IPS DF 6.9 (cell line): Measurements from ENCODE around the gene ACSF3.

Source experiments
- DNase-seq: peaks from one replicate; pipeline ENCODE4 v3.0.0-alpha.2; 2013; ENCODE audit warnings: low read depth, low spot score
- H3K27ac ChIP-seq: one replicate; pipeline ENCODE4 v1.5.1; 2013; ENCODE audit warnings: low read length, control low read depth
- H3K27me3 ChIP-seq: 2 replicates; pipeline ENCODE4 v1.6.1; 2013; ENCODE audit warnings: mild to moderate bottlenecking, low read length; ENCODE audit not compliant: control insufficient read depth, insufficient read depth
- H3K36me3 ChIP-seq: 2 replicates; pipeline ENCODE4 v1.6.1; 2013; ENCODE audit warnings: low read length; ENCODE audit not compliant: control insufficient read depth, insufficient read depth
- H3K4me1 ChIP-seq: 2 replicates; pipeline ENCODE4 v1.6.1; 2013; ENCODE audit warnings: low read length; ENCODE audit not compliant: control insufficient read depth, insufficient read depth
- H3K4me3 ChIP-seq: 2 replicates; pipeline ENCODE4 v1.5.1; 2013; ENCODE audit warnings: mild to moderate bottlenecking, low read length
- H3K9me3 ChIP-seq: 2 replicates; pipeline ENCODE4 v1.6.1; 2013; ENCODE audit warnings: low read length, inconsistent platforms; ENCODE audit not compliant: control insufficient read depth, insufficient read depth
- WGBS: extraction: QIAGEN DNeasy Blood & Tissue Kit; methylation state at CpG from one replicate; pipeline ENCODE4 v1.1.7; 2013; ENCODE audit warnings: mixed read lengths, missing lambda C conversion rate; ENCODE audit not compliant: insufficient read length, insufficient coverage; 5-methylcytosine and 5-hydroxymethylcytosine counted together

Gene ACSF3

DNA sequence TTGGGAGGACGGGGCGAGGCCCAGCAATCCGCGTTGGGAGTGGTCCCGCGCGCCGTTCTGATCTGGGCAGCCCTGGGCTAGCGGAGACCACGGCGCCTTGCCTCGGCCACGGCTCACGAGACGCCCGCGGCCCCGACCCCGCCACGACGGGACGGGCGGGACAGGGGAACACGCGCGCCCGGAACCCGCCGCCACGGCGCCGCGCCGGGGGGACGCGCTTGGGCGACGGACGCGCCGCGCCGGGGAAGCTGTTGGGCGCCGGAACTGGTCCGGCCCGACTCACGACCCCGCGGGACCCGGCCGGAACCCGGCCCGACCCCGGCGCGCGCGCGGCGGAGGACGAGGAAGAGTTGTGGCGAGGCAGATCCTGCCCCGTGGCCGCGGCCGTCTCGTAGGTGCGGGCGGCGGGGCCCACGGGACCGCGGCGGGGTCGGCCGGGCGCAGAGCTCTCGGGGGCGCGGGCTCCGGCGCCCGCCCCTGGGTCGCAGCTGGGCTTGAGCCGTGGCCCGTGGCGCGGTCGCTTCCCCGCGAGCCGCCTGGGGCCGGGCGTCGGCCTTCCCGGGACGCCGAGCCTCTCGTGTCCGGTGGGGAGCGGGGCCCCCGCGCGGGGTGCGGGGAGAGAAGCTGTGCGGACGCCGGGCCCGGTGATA lies at the start of gene ACSF3:
ACSF3 (plus strand) TSS at position 251 of the 650 bp plus-strand sequence. CDS start 6,830 bp downstream, outside the sequence.
- WGBS = no CpG with 5 or more reads among the region's 110 CpGs
- no peaks in the 10 kb centered on the region for H3K36me3 ChIP-seq
- no peaks in the 10 kb centered on the region for H3K9me3 ChIP-seq
- H3K27me3 ChIP-seq = no peaks in the 10 kb centered on the region; the same call in 1 of the 2 replicates
- DNase-seq = no peak
- no peak within 1 kb of the TSS for H3K27ac ChIP-seq
- H3K4me1 ChIP-seq = peaks cover 4% of the 10 kb centered on the region; the same call in 1 of the 2 replicates
- H3K4me3 ChIP-seq = peak within 1 kb of the TSS; percentile 67; the same call in 1 of the 2 replicates

DNA sequence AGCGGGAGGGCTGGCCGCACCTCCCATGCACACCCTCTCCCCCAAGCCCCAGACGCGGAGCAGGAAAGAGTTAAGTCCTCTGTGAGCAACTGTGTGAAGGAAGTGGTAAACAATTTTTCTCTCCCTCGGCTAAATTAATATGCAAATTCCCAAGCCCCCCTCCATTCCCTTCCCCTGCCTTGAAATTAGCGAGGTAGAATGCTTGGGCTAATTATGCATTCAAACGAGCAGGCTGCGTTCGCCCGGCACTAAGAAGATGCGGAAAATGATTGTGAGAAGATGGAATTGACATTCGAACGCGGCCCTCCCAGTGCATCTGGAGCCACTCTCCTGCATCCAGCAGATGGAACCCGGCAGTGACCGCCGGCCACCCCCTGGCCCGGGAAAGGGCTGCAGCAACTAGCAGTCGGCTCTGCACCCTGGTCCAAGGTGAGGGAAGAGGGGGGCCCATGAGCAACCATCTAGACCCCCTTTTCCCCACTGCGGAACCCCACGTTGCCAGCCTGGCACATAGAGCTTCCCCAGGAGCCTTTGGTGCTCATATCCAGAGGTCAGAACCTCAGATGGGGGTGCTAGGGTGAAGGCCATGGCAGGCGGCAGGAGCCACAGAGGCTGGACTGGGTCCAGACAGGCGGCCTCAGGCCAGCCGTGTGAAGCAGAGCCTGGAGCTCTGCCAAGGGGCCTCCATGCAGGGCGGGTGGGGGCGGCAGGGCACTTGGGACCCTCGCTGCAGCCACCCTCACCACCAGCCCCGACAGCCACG lies 49.1 kb upstream of the ACSF3 start:
- Histone ChIP-seq H3K4me1 (peaks cover 3% of the 10 kb centered on the region; the same call in 1 of the 2 replicates), H3K36me3 (no peaks in the 10 kb centered on the region), H3K9me3 (no peaks in the 10 kb centered on the region), H3K27me3 (no peaks in the 10 kb centered on the region), H3K27ac (no peak overlapping the region), H3K4me3 (no peak overlapping the region)
- DNase-seq = no peak
- WGBS = no CpG with 5 or more reads among the region's 29 CpGs

DNA sequence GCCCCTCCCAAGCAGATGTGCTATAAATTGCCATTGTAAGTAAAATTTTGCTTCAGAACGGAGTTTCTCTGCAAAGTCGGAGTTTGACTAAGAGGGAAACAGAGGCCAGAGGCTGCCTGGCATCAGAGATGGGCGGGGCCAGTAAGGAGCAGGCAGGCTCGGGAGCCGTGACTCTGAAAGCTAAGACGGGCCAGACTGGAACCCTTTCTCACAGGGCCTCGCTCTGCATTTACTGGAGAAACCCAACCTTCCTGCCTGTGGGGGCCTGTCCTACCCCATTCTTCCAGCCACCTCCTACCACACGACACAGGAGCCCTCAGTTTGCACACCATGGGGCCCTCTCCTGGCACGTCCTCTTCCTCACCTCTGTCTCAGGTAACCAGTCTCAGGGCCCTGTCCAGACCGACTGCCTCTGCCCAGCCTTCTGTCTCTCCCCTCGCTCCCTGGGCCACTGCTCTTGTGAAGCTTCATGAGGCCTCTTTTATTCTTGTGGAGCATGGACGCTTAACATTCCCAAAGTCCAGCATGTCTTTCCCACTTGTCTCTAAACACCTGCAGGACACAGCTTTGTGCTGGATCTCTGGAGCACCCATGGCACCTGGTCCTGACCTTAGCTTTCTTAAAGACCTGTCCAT lies 48.4 kb upstream of the ACSF3 start:
- Histone ChIP-seq H3K27ac (no peak overlapping the region), H3K9me3 (no peaks in the 10 kb centered on the region), H3K36me3 (no peaks in the 10 kb centered on the region), H3K4me1 (peaks cover 3% of the 10 kb centered on the region; the same call in 1 of the 2 replicates), H3K4me3 (no peak overlapping the region), H3K27me3 (no peaks in the 10 kb centered on the region)
- no CpG with 5 or more reads among the region's 12 CpGs for WGBS
- DNase-seq = no peak

DNA sequence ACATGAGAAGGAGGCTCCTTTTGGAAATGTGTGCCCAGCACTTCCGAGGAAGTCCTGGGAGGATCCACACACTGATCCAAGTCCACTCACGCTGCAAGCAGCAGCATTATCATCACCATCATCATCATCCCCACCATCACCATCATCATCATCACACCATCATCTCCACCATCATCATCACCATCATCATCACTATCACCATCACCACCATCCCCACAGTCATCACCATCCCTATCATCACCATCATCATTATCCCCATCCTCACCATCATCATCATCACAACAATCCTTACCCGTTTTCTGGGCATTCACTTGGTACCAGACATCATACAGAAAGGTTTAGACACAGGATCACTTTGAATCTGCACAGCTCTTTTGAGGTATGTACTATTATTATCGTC lies 47.8 kb upstream of the ACSF3 start:
- Histone ChIP-seq H3K4me3 (no peak overlapping the region), H3K9me3 (no peaks in the 10 kb centered on the region), H3K27ac (no peak overlapping the region), H3K4me1 (peaks cover 3% of the 10 kb centered on the region; the same call in 1 of the 2 replicates), H3K27me3 (no peaks in the 10 kb centered on the region), H3K36me3 (no peaks in the 10 kb centered on the region)
- DNase-seq = no peak
- 100% methylated on average over 1 of the region's 4 CpGs for WGBS

DNA sequence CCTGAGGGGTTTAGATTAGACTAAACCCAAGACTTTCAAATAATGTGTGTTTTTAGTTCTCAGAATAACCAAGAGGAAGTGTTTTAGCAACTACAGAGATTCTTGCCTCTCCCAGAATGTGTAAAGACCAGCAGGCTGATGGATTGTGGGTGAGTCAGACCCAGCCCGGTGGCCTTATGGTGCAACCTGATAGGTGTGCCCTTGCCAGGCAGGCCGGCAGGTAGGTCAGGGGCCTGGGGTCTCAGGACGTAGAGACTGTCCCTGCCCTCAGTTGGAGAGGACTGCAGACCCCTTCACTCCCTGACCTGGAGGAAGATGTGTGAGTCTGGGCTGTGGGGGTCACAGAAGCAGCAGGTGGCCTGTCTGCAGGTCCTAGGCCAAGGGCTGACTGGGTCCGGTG lies 47.2 kb upstream of the ACSF3 start:
- peaks cover 3% of the 10 kb centered on the region; the same call in 1 of the 2 replicates for H3K4me1 ChIP-seq

DNA sequence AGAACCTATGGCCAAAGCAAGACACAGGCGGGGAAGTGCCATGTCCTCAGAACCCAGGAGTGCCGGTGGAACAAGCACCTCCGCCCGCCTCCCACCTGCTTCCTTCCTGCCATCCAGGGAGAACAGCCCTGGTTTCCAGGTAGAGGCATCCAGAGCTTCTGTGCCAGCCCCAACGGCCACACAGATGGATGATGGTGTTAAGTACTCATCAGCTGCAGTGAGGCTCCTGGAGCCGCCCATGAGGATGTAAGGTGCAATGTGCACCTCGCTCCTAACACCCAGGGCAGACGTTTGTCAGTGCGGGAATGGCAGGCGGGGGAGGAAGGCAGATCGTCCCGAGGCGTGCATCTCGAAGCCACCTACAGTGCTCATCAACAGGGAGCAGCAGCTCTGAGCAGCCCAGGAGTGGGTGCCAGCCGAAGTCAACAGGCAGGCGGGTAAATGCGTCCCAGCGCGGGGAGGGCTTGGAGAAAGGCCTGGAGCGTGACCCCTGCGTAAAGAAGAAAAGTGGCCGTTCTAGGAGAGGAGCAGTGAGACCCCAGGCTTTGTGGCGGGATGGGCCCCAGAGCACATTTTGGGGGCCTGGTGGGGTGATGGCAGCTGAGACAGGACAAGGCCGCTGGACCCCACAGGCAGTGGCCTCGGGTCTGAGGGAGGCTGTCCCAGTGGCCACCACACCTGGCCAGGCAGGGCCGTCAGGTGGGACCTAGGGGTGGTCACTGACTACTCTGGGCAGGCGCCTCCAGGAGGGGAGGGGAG lies 46.1 kb upstream of the ACSF3 start:
- no peak overlapping the region for H3K4me3 ChIP-seq
- no peak overlapping the region for H3K27ac ChIP-seq
- no CpG with 5 or more reads among the region's 27 CpGs for WGBS
- no peaks in the 10 kb centered on the region for H3K36me3 ChIP-seq
- no peaks in the 10 kb centered on the region for H3K9me3 ChIP-seq
- no peaks in the 10 kb centered on the region for H3K27me3 ChIP-seq
- peaks cover 3% of the 10 kb centered on the region; the same call in 1 of the 2 replicates for H3K4me1 ChIP-seq
- no peak for DNase-seq

More for the DNA sequence above, 47.2 kb upstream of the ACSF3 start:
- no peak overlapping the region for H3K4me3 ChIP-seq
- no peaks in the 10 kb centered on the region for H3K9me3 ChIP-seq
- WGBS = no CpG with 5 or more reads among the region's 4 CpGs
- no peaks in the 10 kb centered on the region for H3K36me3 ChIP-seq
- no peak overlapping the region for H3K27ac ChIP-seq
- no peaks in the 10 kb centered on the region for H3K27me3 ChIP-seq
- no peak for DNase-seq

DNA sequence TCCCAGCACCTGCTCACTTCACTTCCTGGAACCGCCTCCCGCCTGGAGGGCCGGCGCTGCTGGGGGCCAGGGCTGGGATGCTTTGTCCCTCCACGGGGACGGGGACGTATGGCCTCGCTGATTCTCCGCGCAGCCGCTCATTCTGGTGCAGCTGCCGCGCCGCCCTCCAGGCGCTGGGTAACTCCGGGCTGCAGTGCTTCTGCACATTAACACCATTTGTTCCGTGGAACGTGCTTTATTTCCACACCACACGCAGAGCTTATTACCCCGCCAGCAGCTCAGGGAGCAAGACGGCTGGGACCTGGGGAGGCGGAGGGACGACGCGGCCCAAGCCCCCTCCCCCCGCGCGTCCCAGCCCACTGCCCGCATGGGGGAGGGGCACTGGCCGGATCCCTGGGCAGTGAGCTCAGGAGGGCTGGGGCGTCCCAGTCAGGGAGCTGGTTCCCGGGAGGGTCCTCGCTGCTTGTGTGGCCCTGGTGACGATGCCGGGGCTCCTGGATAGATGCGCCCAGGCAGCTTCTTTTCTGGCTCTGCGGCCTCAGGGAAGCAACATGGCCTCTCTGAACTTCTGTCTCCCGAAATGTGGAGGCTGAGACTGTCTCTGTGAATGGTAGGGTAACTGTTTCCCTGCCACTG lies 45.4 kb upstream of the ACSF3 start:
- Histone ChIP-seq H3K4me3 (no peak overlapping the region), H3K27ac (no peak overlapping the region), H3K4me1 (peaks cover 3% of the 10 kb centered on the region; the same call in 1 of the 2 replicates), H3K27me3 (no peaks in the 10 kb centered on the region), H3K36me3 (no peaks in the 10 kb centered on the region), H3K9me3 (no peaks in the 10 kb centered on the region)
- no peak for DNase-seq
- no CpG with 5 or more reads among the region's 38 CpGs for WGBS

DNA sequence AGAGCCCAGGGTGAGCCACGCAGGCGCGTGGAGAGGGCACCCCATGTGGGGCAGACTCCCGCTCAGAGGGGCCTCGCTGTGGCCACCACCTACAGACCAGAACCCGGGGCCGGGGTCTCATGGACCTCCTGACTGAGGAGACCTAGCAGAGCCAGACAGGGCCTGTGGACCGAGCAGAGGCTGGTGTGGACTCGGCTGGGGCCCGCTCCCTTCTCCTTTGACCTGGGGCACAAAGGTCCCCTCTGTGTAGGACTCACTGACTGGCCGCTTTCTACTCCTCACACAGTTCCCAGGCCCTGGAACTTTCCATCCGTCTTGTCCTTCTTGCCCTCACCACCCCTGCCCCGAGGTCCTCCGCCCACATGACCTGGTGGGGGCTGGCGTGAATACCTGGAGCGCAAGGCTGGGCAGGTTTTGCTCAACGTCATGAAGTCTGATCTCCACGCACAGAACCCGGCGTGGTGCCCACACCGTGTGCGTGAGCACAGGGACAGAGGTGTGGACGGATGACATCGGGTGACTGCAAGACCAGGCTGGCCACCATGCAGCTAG lies 44.7 kb upstream of the ACSF3 start:
- no peaks in the 10 kb centered on the region for H3K9me3 ChIP-seq

DNA sequence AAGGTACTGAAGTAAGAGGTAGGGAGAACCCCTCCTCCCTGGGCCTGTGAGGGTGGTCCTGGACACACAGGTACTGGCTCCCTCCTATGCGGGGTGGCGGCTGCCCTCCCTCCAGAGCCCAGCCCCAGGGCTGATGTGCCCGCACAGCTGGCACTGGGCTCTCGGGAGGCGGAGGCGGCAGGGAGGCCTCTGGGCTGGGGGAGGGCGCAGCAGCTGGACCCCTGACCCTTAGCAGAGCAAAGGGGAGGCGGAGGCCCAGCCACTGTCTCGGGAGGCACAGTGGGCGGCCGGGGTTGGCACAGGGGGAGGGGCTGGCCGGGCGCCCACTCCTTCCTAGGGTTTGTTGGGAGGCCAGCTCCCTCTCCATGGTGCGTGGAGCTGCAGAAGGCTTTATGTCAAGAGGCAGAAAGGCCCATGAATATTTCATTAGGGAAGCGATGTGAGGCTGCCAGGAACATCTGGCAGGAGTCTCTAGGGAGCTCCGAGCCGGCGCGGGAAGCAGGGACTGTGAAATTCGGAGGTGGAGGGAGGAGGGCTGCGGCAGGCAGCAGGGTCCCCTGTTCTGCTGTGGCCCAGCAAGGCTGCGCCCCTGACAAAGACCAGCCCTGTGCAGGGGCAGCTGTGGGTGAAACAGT lies 44.1 kb upstream of the ACSF3 start:
- Histone ChIP-seq H3K27ac (no peak overlapping the region), H3K4me3 (no peak overlapping the region), H3K9me3 (no peaks in the 10 kb centered on the region), H3K27me3 (no peaks in the 10 kb centered on the region), H3K36me3 (no peaks in the 10 kb centered on the region), H3K4me1 (peaks cover 3% of the 10 kb centered on the region; the same call in 1 of the 2 replicates)
- no peak for DNase-seq
- WGBS = no CpG with 5 or more reads among the region's 22 CpGs

More for the DNA sequence above, 44.7 kb upstream of the ACSF3 start:
- no peak overlapping the region for H3K27ac ChIP-seq
- no peaks in the 10 kb centered on the region for H3K36me3 ChIP-seq
- H3K4me3 ChIP-seq = no peak overlapping the region
- WGBS = no CpG with 5 or more reads among the region's 24 CpGs
- no peak for DNase-seq
- H3K27me3 ChIP-seq = no peaks in the 10 kb centered on the region
- H3K4me1 ChIP-seq = peaks cover 3% of the 10 kb centered on the region; the same call in 1 of the 2 replicates
